Activated CD4-positive, alpha-beta memory T cell treated with anti-CD3 and anti-CD28 coated beads for 36 hours (primary cell): ENCODE results near the gene TP53AIP1. TPM values are rescaled to one million over a fixed set of nuclear protein-coding genes. Genes with fewer than 3 reads are reported as not detected.

Source experiments
- CTCF ChIA-PET: fragments of 350-600 bp; sonication (Branson Sonifier 250); formaldehyde crosslinking; loops from one replicate; lab custom pipeline; 2021; ENCODE audit warnings: antibody characterized with exemption, inconsistent platforms; lab: Charles Lee
- POLR2A ChIA-PET: fragments of 350-600 bp; sonication (Branson Sonifier 250); formaldehyde crosslinking; loops from one replicate; lab custom pipeline; 2021; ENCODE audit warnings: antibody characterized with exemption; lab: Charles Lee
- DNase-seq: peaks from one replicate; pipeline ENCODE4 v3.0.0-alpha.2; 2020
- H3K27ac Mint-ChIP-seq: one replicate; pipeline ENCODE4 v1.8.0; 2021; ENCODE audit warnings: mixed read lengths
- H3K27me3 Mint-ChIP-seq: one replicate; pipeline ENCODE4 v1.8.0; 2021; ENCODE audit warnings: mixed read lengths
- H3K36me3 Mint-ChIP-seq: one replicate; pipeline ENCODE4 v1.8.0; 2021; ENCODE audit warnings: mixed read lengths
- H3K4me1 Mint-ChIP-seq: one replicate; pipeline ENCODE4 v1.8.0; 2021; ENCODE audit warnings: low read depth, mixed read lengths
- H3K4me3 Mint-ChIP-seq: one replicate; pipeline ENCODE4 v1.8.0; 2021; ENCODE audit warnings: mild to moderate bottlenecking, mixed read lengths
- H3K9me3 Mint-ChIP-seq: one replicate; pipeline ENCODE4 v1.8.0; 2021; ENCODE audit warnings: mixed read lengths
- intact Hi-C: fragments of 100-400 bp; cut with micrococcal nuclease; formaldehyde crosslinking; loops from one replicate; pipeline ENCODE4 v1.15.1; 2023
- total RNA-seq, 2 experiments: library from RNA; stranded (reverse); gene quantifications; one replicate each; pipeline ENCODE4 v1.2.3, GENCODE V29; 2021

Gene TP53AIP1
- total RNA-seq, 2 experiments from 2014 or later, result not detected

DNA sequence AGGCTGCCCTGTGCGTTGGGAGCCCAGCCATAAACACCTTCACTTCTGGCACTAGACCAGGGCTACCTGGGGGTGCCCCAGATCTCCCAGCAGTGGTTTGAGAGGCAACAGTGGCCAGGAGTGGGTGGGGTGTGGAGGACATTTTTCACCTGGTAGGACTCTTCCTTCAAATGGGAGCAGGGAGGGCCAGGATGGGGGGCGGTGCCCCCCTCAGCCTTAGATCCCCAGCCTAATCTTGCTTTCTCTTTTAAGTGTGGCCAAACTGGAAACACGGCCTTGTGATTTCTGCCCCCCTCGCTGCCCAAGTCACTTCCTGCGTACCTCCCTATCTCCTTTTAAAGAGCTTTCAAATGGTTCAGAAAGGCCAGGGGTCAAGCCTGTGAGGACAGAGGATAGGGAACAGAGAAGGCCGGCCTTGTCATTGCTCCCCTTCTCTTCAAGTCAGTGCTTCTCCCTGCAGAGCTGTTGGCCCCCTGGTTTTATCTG is 50.7 kb downstream of the TP53AIP1 start:
- Mint-ChIP-seq H3K4me1 (peaks cover 3% of the 10 kb centered on the region), H3K27me3 (peaks cover 35% of the 10 kb centered on the region), H3K9me3 (no peaks in the 10 kb centered on the region), H3K36me3 (no peaks in the 10 kb centered on the region), H3K27ac (no peak overlapping the region), H3K4me3 (no peak overlapping the region)
- ChIA-PET POLR2A (no interaction called here), CTCF (interaction anchor here (1.5 to 6.4 kb wide), 2 partner anchors 14 to 65 kb away, joined by 9 to 31 read pairs; no protein-coding TSS in a partner anchor)
- intact Hi-C loops, result no loop called here
- DNase-seq, result no peak

DNA sequence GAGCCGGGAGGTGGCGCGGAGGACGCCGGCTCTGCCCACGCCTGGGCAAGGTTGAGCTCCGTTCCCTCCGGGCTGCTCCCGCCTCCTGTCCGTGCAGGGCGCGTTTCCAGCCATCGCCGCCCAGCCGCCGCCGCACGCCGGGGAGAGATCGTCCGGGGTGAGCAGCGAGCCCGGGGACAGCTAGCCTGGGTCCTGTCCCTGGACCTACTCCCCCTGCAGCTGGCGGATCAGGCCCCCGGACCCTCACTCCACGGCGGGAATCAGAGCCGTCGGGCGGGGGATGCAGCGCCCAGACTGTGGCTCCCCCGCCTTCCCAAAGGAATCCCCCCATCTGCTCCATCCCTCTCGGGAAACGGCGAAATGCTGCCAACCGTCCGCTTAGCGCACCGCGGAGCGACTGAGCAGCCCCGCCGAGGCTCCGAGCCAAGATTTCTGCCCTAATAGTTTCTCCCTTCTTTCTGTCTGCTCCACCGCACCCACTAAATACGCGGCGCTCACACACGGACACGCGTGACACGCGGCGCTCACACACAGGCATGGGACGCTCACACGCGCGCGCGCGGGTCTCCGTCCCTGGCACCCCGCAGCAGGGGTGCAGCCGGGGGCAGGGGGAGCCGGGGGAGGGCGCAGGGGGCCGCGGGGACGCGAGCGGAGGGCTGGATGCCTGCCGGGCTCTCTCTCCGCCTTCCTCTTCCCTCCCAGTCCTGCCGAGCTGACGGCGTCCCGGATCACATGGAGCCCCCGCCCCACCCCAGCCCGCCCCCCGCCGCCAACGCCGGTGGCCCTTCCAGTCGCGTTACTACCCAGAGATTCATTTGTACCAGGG is 51.9 kb downstream of the TP53AIP1 start, which contains the start of gene KCNJ5:
Gene KCNJ5 (plus strand): TSS at position 814 of the 826 bp plus-strand sequence. CDS start 19,918 bp downstream, outside the sequence.
- no peak for DNase-seq
- ChIA-PET CTCF (interaction anchor here (1.0 to 6.4 kb wide), 4 partner anchors 9 to 66 kb away, joined by 3 to 31 read pairs (median 5); no protein-coding TSS in a partner anchor), POLR2A (no interaction called here)
- peaks cover 3% of the 10 kb centered on the region for H3K4me1 Mint-ChIP-seq
- H3K4me3 Mint-ChIP-seq, result peak within 1 kb of the TSS; percentile 63
- H3K27me3 Mint-ChIP-seq, result peaks cover 38% of the 10 kb centered on the region
- intact Hi-C loops, result no loop called here
- H3K27ac Mint-ChIP-seq, result no peak within 1 kb of the TSS
- H3K9me3 Mint-ChIP-seq, result no peaks in the 10 kb centered on the region
- H3K36me3 Mint-ChIP-seq, result no peaks in the 10 kb centered on the region

DNA sequence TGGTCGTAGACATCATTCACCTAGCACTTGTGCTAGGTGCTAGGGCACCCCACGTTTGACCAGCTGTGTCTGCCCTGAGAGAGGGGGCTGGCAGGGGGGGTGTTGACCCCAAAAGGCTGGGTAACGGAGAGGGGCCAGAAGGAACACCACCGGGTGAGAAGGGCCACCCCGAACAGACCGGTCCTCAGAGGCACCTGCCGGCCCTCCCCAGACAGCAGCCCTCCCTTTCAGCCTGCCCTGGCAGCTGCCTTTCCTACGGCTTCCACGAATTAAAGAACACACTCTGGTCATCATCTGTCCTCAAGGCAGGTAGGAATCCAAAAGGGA is 52.5 kb downstream of the TP53AIP1 start:
- DNase-seq, result no peak
- Mint-ChIP-seq H3K27me3 (peaks cover 41% of the 10 kb centered on the region), H3K27ac (no peak overlapping the region), H3K36me3 (no peaks in the 10 kb centered on the region), H3K4me3 (no peak overlapping the region), H3K9me3 (no peaks in the 10 kb centered on the region), H3K4me1 (peaks cover 3% of the 10 kb centered on the region)
- intact Hi-C loops, result no loop called here
- POLR2A ChIA-PET, result no interaction called here
- CTCF ChIA-PET, result interaction anchor here (1.0 to 6.4 kb wide), 4 partner anchors 8 to 67 kb away, joined by 3 to 31 read pairs (median 5); no protein-coding TSS in a partner anchor

DNA sequence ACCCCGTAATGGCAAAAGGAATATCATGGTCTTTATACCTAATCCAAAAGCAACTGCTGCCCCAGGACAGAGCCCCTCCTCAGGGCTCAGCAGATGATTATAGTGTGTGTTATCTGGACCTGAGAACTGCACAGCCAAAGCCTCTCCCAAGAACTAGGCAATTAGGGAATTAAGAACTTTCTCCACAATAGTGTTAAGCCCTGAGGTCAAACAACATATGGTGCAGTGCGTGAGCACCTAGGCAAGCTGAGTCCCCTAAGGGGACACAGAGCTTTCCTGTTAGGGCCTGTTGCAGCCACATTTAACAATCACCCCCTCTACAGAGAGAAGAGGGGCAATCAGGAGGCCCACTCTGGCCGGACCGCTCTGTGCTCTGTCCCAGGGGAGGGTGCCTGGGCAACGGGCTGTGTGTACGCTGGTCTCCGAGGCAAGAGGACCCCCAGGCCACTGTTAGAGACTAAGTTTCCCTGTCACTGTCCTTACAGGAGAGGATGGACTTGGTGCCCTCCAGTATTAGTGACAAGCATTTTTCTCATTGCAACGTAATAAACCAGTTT is 52.9 kb downstream of the TP53AIP1 start:
- Mint-ChIP-seq H3K27ac (no peak overlapping the region), H3K4me1 (peaks cover 3% of the 10 kb centered on the region), H3K36me3 (no peaks in the 10 kb centered on the region), H3K4me3 (no peak overlapping the region), H3K27me3 (peaks cover 41% of the 10 kb centered on the region), H3K9me3 (no peaks in the 10 kb centered on the region)
- ChIA-PET CTCF (interaction anchor here (1.0 to 6.4 kb wide), 4 partner anchors 8 to 67 kb away, joined by 3 to 31 read pairs (median 5); no protein-coding TSS in a partner anchor), POLR2A (no interaction called here)
- intact Hi-C loops, result no loop called here
- DNase-seq, result no peak

DNA sequence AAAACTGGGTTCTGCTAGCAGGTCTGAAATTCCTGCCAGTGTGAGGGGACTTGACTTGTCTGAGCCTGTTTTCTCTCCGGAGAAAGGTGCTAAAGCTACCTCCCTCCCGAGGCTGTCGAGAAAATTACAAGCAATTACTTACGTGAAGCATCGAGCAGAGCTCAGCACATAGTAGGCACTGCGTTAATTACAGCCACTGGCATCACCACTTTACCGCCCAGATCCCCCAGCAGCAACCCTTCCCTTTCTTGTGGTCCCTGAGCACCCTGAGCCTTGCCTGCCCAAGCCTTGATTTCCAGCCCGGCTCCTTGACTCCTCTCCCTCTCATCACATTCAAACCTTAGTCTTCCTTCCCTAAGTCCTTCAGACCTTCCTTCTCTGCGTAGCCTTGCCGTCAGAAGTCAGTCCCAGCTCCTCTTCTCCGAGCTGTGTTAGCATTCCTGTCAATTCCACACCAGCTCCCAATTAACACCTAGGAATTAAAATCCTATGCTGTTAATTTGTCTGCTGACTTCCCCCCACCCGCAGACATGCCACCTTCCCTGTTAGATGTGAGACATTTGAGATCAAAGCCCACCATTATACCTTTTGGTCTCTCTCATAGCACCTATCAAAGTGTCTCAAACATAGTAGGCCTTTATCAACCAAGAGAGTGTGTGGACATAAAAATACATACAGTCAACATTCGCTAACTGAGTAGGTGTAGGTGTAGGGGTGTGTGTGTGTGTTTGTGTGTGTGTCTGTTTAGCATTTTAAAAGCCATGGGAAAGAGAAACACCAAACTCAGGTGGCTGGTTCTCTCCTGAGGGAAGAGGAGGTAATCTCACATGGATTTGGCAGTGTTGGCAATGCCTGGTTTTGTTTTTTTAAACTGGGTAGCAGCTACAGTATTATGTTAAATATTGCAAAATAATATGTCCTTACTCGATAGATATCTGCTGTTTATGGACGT is 54.4 kb downstream of the TP53AIP1 start:
- no peaks in the 10 kb centered on the region for H3K9me3 Mint-ChIP-seq
- peaks cover 3% of the 10 kb centered on the region for H3K4me1 Mint-ChIP-seq
- H3K4me3 Mint-ChIP-seq, result no peak overlapping the region
- H3K36me3 Mint-ChIP-seq, result no peaks in the 10 kb centered on the region
- POLR2A ChIA-PET, result no interaction called here
- no peak overlapping the region for H3K27ac Mint-ChIP-seq
- H3K27me3 Mint-ChIP-seq, result peaks cover 48% of the 10 kb centered on the region
- DNase-seq, result no peak
- intact Hi-C loops, result no loop called here
- CTCF ChIA-PET, result interaction anchor here (1.2 to 2.0 kb wide), 3 partner anchors 18 to 69 kb away, joined by 4 to 6 read pairs (median 5); no protein-coding TSS in a partner anchor

DNA sequence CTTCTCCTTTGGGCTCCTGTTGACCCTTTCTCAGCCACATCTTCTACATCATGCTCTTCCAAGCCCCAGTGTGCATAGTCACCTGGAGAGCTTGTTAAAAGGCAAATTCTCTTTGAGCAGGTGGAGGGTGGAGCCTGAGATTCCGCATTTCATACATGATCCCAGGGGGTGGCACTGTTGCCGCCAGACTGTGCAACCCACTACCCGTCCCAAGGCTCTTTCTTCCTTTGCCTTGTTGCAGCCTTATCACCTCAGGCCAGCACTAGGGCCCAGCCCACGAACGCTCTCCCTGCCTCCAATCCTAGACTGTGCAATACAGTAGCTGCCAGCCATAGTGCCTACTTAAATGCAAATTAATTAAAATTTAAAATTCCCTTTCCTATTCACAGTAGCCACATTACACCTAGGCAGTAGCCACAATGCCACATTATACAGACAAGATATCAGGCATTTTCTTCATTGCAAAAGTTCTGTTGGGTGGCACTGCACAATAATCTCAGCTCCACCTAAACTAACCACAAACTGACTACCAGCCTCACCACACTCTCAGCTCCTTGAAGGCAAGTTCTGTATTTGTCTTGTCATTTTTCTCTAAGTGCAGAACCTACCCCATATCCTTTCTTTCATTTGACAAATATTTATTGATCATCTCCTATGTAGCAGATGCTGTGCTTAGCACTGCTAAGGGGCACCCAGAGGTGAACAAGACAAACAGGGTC is 56.1 kb downstream of the TP53AIP1 start:
- ChIA-PET POLR2A (no interaction called here), CTCF (interaction anchor here (0.6 to 4.6 kb wide), 13 partner anchors 11 to 1393 kb away, joined by 3 to 243 read pairs (median 4); no protein-coding TSS in a partner anchor)
- peaks cover 46% of the 10 kb centered on the region for H3K27me3 Mint-ChIP-seq
- intact Hi-C loops, result no loop called here
- no peaks in the 10 kb centered on the region for H3K36me3 Mint-ChIP-seq
- H3K9me3 Mint-ChIP-seq, result no peaks in the 10 kb centered on the region
- no peak overlapping the region for H3K27ac Mint-ChIP-seq
- peaks cover 3% of the 10 kb centered on the region for H3K4me1 Mint-ChIP-seq
- no peak for DNase-seq
- H3K4me3 Mint-ChIP-seq, result no peak overlapping the region

Other genes starting within 250 kb of the TP53AIP1 start
- gene FLI1, start 248.8 kb downstream of the TP53AIP1 start, total RNA-seq, result 10 to 100 TPM; 60.3 to 63.7 TPM
- gene KCNJ1, start 75.6 kb downstream of the TP53AIP1 start, total RNA-seq, result not detected
- not detected for gene KCNJ5, start 51.5 kb downstream of the TP53AIP1 start, total RNA-seq
- 1 to 10 TPM; 3.7 to 4.3 TPM for gene ARHGAP32, start 249.5 kb upstream of the TP53AIP1 start, total RNA-seq